HCT116 (cell line): ENCODE results near the gene PRG2. TPM values are rescaled to one million over a fixed set of nuclear protein-coding genes. Genes with fewer than 3 reads are reported as not detected.

ENCODE experiments used
- ATAC-seq: fragments of 200-7000 bp; cut with Tn5 transposase; 2 replicates; pipeline ENCODE4 v1.9.1; 2020; ENCODE audit warnings: mild to moderate bottlenecking, moderate library complexity
- BruUV-seq: library from RNA; stranded (reverse); fragments of 400-500 nt; replicated peaks from 2 replicates; lab custom pipeline; 2021; lab: Mats Ljungman, UMichigan
- CTCF ChIA-PET: fragments of 300-600 bp; sonication (Branson Sonifier 250); formaldehyde crosslinking; loops from one replicate; lab custom pipeline; 2021; ENCODE audit warnings: antibody characterized with exemption; lab: Charles Lee
- POLR2A ChIA-PET: fragments of 300-600, 350-600 bp; sonication (Branson Sonifier 250); formaldehyde crosslinking; loops from one replicate; lab custom pipeline; 2021; ENCODE audit warnings: antibody characterized with exemption; lab: Charles Lee
- RAD21 ChIA-PET, 2 experiments: fragments of 300-600 bp; sonication (Branson Sonifier 250); formaldehyde crosslinking; loops; one replicate each; lab custom pipeline; 2023; ENCODE audit warnings: low total read pairs in 2 of 2; ENCODE audit not compliant: uncharacterized antibody in 2 of 2, unreplicated experiment in 2 of 2, low non-redundant PET in 1 of 2; lab: Charles Lee
- DNase-seq: peaks from one replicate; pipeline ENCODE4 v3.0.0-alpha.2; 2010; ENCODE audit warnings: low read depth, low spot score
- H2AFZ ChIP-seq: fragments of 200-600 bp; shearing (Covaris generic), sonication (generic); 2 replicates; pipeline ENCODE4 v1.6.1; 2017; ENCODE audit warnings: low read depth, mixed run types, mixed read lengths, antibody characterized with exemption, low read length; ENCODE audit not compliant: poor library complexity, severe bottlenecking
- H3K27ac ChIP-seq: 2 replicates; pipeline ENCODE4 v1.5.1; 2012; ENCODE audit warnings: low read depth, low read length
- H3K27me3 ChIP-seq: fragments of 200-600 bp; sonication (generic); 2 replicates; pipeline ENCODE4 v1.6.1; 2016; ENCODE audit warnings: mixed run types, low read length, mixed read lengths; ENCODE audit not compliant: insufficient read depth
- H3K36me3 ChIP-seq, 2 experiments: fragments of 200-500 bp in 1 of 2; fragments of 200-600 bp in 1 of 2; sonication (Bioruptor generic) in 1 of 2; sonication (generic) in 1 of 2; 2 replicates each; pipeline versions ENCODE4 v1.5.1 to v1.6.1; 2014 to 2016; ENCODE audit warnings: low read length in 2 of 2, inconsistent platforms in 1 of 2, mixed read lengths in 1 of 2, mixed run types in 1 of 2; ENCODE audit not compliant: insufficient read depth in 2 of 2, control insufficient read depth in 1 of 2
- H3K4me1 ChIP-seq, 2 experiments: fragments of 200-600 bp in 1 of 2; sonication (generic) in 1 of 2; 2 replicates each; pipeline versions ENCODE4 v1.5.1 to v1.6.1; 2012 to 2017; ENCODE audit warnings: low read length in 2 of 2, inconsistent platforms in 1 of 2, mild to moderate bottlenecking in 1 of 2, mixed read lengths in 1 of 2, mixed run types in 1 of 2, moderate library complexity in 1 of 2; ENCODE audit not compliant: insufficient read depth in 2 of 2, control insufficient read depth in 1 of 2
- H3K4me2 ChIP-seq: fragments of 200-600 bp; sonication (generic); 2 replicates; pipeline ENCODE4 v1.6.1; 2017; ENCODE audit warnings: mixed run types, low read length, mixed read lengths
- H3K4me3 ChIP-seq, 2 experiments: fragments of 200-600 bp in 1 of 2; sonication (generic) in 1 of 2; replicated peaks in 1 of 2; 2 replicates each; pipeline ENCODE4 v1.5.1; 2011 to 2016; ENCODE audit warnings: low read length in 2 of 2, control low read depth in 1 of 2, low read depth in 1 of 2, mild to moderate bottlenecking in 1 of 2, mixed read lengths in 1 of 2, mixed run types in 1 of 2
- H3K79me2 ChIP-seq: fragments of 200-600 bp; sonication (generic); 2 replicates; pipeline ENCODE4 v1.6.1; 2017; ENCODE audit warnings: mild to moderate bottlenecking, mixed run types, low read length, moderate library complexity, mixed read lengths; ENCODE audit not compliant: insufficient read depth
- H3K9ac ChIP-seq: fragments of 200-600 bp; sonication (generic); 2 replicates; pipeline ENCODE4 v1.6.1; 2016; ENCODE audit warnings: low read length, mixed read lengths
- H3K9me2 ChIP-seq: fragments of 200-600 bp; sonication (generic), shearing (Covaris generic); 2 replicates; pipeline ENCODE4 v1.6.1; 2017; ENCODE audit warnings: mixed run types, mild to moderate bottlenecking, moderate library complexity; ENCODE audit not compliant: insufficient read depth
- H3K9me3 ChIP-seq, 2 experiments: fragments of 200-500 bp in 1 of 2; fragments of 200-600 bp in 1 of 2; sonication (Bioruptor generic) in 1 of 2; sonication (generic) in 1 of 2; 2 replicates each; pipeline ENCODE4 v1.6.1; 2014 to 2017; ENCODE audit warnings: low read length in 2 of 2, mixed read lengths in 2 of 2, inconsistent platforms in 1 of 2, low read depth in 1 of 2, mild to moderate bottlenecking in 1 of 2, mixed run types in 1 of 2, moderate library complexity in 1 of 2; ENCODE audit not compliant: control insufficient read depth in 1 of 2, insufficient read depth in 1 of 2
- H4K20me1 ChIP-seq: fragments of 200-600 bp; sonication (generic), shearing (Covaris generic); 2 replicates; pipeline ENCODE4 v1.6.1; 2017; ENCODE audit warnings: mixed run types, mild to moderate bottlenecking, moderate library complexity; ENCODE audit not compliant: insufficient read depth
- ATF3 ChIP-seq: IDR thresholded peaks from 2 replicates; pipeline ENCODE4 v1.6.1; 2012
- CBX3 ChIP-seq: IDR thresholded peaks from 2 replicates; pipeline ENCODE4 v1.6.1; 2012; ENCODE audit warnings: low read depth
- CEBPB ChIP-seq: IDR thresholded peaks from 2 replicates; pipeline ENCODE4 v1.6.1; 2012; ENCODE audit warnings: low read depth
- CTCF ChIP-seq, 3 experiments: fragments of 200-600 bp in 1 of 3; sonication (generic) in 1 of 3; IDR thresholded peaks in 2 of 3; conservative IDR thresholded peaks in 1 of 3; 2 replicates each; pipeline ENCODE4 v1.5.1; 2012 to 2017; ENCODE audit warnings: low read depth in 2 of 3, low read length in 2 of 3, antibody characterized with exemption in 1 of 3, borderline replicate concordance in 1 of 3, control low read depth in 1 of 3, mild to moderate bottlenecking in 1 of 3, mixed read lengths in 1 of 3, mixed run types in 1 of 3, moderate library complexity in 1 of 3; ENCODE audit not compliant: insufficient read depth in 1 of 3
- EZH2 ChIP-seq: fragments of 200-600 bp; sonication (generic); IDR thresholded peaks from 2 replicates; pipeline ENCODE4 v1.6.1; 2017; ENCODE audit warnings: antibody characterized with exemption, mixed run types
- EZH2phosphoT487 ChIP-seq: fragments of 200-600 bp; IDR thresholded peaks from 2 replicates; pipeline ENCODE4 v1.6.1; 2018; ENCODE audit warnings: antibody characterized with exemption, borderline replicate concordance
- FOSL1 ChIP-seq: IDR thresholded peaks from 2 replicates; pipeline ENCODE4 v1.6.1; 2012; ENCODE audit warnings: low read depth
- POLR2AphosphoS5 ChIP-seq: IDR thresholded peaks from 2 replicates; pipeline ENCODE4 v1.6.1; 2011; ENCODE audit warnings: mild to moderate bottlenecking, low read depth, low read length, moderate library complexity
- RAD21 ChIP-seq: IDR thresholded peaks from 2 replicates; pipeline ENCODE4 v1.6.1; 2012; ENCODE audit warnings: low read depth, mild to moderate bottlenecking
- REST ChIP-seq: IDR thresholded peaks from 2 replicates; pipeline ENCODE4 v1.6.1; 2012; ENCODE audit warnings: low read depth
- SP1 ChIP-seq: IDR thresholded peaks from 2 replicates; pipeline ENCODE4 v1.6.1; 2012; ENCODE audit warnings: low read depth
- YY1 ChIP-seq: IDR thresholded peaks from 2 replicates; pipeline ENCODE4 v1.6.1; 2011; ENCODE audit warnings: low read length, low read depth, moderate library complexity, mild to moderate bottlenecking; ENCODE audit not compliant: insufficient replicate concordance; ENCODE audit errors: extremely low read depth
- ZFX ChIP-seq: fragments of 450-650 bp; IDR thresholded peaks from 2 replicates; pipeline ENCODE4 v1.6.1; 2017
- ZNF274 ChIP-seq: fragments of 200-500 bp; sonication (Bioruptor generic); IDR thresholded peaks from 2 replicates; pipeline ENCODE4 v1.6.1; 2014; ENCODE audit warnings: mild to moderate bottlenecking, low read depth, low read length, inconsistent platforms
- intact Hi-C: fragments of 100-400 bp; cut with micrococcal nuclease; formaldehyde crosslinking; loops from 2 replicates; pipeline ENCODE4 v1.10.0; 2022
- total RNA-seq: library from RNA; stranded (reverse); gene quantifications from one replicate; pipeline ENCODE4 v1.2.1, GENCODE V29; 2021; ENCODE audit not compliant: unreplicated experiment
- TF ChIP-seq, protein P1 (sequence below): IDR thresholded peaks from 2 replicates; pipeline ENCODE4 v1.6.1; 2012

The PRG2 gene
- total RNA-seq, 1 experiment from 2014 or later: 0.81 TPM

DNA sequence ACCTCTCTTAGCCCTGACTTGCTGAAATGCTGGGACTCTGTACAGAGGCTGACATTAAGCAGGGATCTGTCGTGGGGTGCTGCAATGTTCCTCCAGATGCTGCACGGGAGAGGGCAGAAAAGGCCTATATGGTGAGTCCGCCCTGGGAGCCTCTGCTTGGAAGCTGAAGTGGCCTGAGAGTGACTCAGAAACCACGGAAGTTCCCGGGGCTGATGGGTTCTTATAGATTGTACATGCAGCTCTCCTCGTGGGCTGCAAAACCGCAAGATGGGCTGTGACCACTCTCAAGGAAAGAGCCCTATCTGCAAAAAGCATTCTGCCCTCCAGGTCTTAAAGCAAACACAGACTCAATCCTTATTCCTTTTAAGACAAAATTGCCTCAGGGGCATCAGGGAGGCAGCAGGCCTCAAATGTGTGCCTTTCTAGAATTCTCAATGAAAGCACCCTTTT is 42.3 kb upstream of the PRG2 start:
- peaks cover 22% of the 10 kb centered on the region for H3K27me3 ChIP-seq
- no peak overlapping the region for H3K27ac ChIP-seq
- no peaks in the 10 kb centered on the region for H3K9me2 ChIP-seq
- ChIA-PET POLR2A (no interaction called here), CTCF (no interaction called here), RAD21 (no interaction called here)
- no peaks in the 10 kb centered on the region for H3K79me2 ChIP-seq
- DNase-seq (no peak), ATAC-seq (no peak)
- TF ChIP-seq ZNF274 (no peak), REST (no peak), CEBPB (no peak), YY1 (no peak), CTCF (IDR thresholded peaks at IDR 0.05 in 2 of 3, conservative IDR thresholded peaks at IDR 0.05 in 1 of 3; ENCODE audit: borderline replicate concordance in 1 of 3, insufficient read depth in 1 of 3, low read depth in 2 of 3, low read length in 2 of 3) (no peak), POLR2AphosphoS5 (no peak), ATF3 (no peak), CBX3 (no peak), SP1 (no peak), RAD21 (no peak), EZH2 (no peak), EZH2phosphoT487 (no peak), FOSL1 (no peak), ZFX (no peak)
- TF ChIP-seq, protein P1, sequence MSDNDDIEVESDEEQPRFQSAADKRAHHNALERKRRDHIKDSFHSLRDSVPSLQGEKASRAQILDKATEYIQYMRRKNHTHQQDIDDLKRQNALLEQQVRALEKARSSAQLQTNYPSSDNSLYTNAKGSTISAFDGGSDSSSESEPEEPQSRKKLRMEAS: no peak
- no TSS peak for BruUV-seq
- no peak overlapping the region for H3K9ac ChIP-seq
- no peaks in the 10 kb centered on the region for H4K20me1 ChIP-seq
- H2AFZ ChIP-seq: no peak overlapping the region
- intact Hi-C loops: no loop called here
- no peaks in the 10 kb centered on the region for H3K36me3 ChIP-seq
- H3K4me2 ChIP-seq: no peak overlapping the region
- H3K4me1 ChIP-seq: no peaks in the 10 kb centered on the region
- no peaks in the 10 kb centered on the region for H3K9me3 ChIP-seq
- no peak overlapping the region for H3K4me3 ChIP-seq
